Mesothelial cell of epicardium (in vitro differentiated cells): Measurements from ENCODE around the gene HAUS7. TPM values are rescaled to one million over a fixed set of nuclear protein-coding genes. Genes with fewer than 3 reads are reported as not detected.

ENCODE experiments used
- DNase-seq, 2 experiments: peaks; one replicate each; pipeline ENCODE4 v3.0.0; 2021; ENCODE audit warnings: low spot score in 2 of 2; ENCODE audit not compliant: unreplicated experiment in 2 of 2
- H3K27ac Mint-ChIP-seq: 2 replicates; pipeline ENCODE4 v1.8.0; 2021; ENCODE audit warnings: mixed read lengths
- H3K27me3 Mint-ChIP-seq: 2 replicates; pipeline ENCODE4 v1.8.0; 2021; ENCODE audit warnings: low read depth, mixed read lengths
- H3K36me3 Mint-ChIP-seq: 2 replicates; pipeline ENCODE4 v1.8.0; 2021; ENCODE audit warnings: mixed read lengths
- H3K4me1 Mint-ChIP-seq: 2 replicates; pipeline ENCODE4 v1.8.0; 2021; ENCODE audit warnings: mixed read lengths
- H3K4me3 Mint-ChIP-seq: 2 replicates; pipeline ENCODE4 v1.8.0; 2021; ENCODE audit warnings: mild to moderate bottlenecking, moderate library complexity, mixed read lengths
- H3K9me3 Mint-ChIP-seq: 2 replicates; pipeline ENCODE4 v1.8.0; 2021; ENCODE audit warnings: mixed read lengths
- total RNA-seq: library from RNA; stranded (reverse); gene quantifications from 3 replicates; pipeline ENCODE4 v1.2.1, GENCODE V29; 2021
- TF ChIP-seq, protein P1 (sequence below): fragments of 200-600 bp; sonication (generic); IDR thresholded peaks from one replicate; pipeline ENCODE4 v1.5.0; 2021; ENCODE audit warnings: antibody characterized with exemption; ENCODE audit not compliant: unreplicated experiment

Gene HAUS7
- total RNA-seq, 1 donor from 2014 or later = 24.7 TPM

DNA sequence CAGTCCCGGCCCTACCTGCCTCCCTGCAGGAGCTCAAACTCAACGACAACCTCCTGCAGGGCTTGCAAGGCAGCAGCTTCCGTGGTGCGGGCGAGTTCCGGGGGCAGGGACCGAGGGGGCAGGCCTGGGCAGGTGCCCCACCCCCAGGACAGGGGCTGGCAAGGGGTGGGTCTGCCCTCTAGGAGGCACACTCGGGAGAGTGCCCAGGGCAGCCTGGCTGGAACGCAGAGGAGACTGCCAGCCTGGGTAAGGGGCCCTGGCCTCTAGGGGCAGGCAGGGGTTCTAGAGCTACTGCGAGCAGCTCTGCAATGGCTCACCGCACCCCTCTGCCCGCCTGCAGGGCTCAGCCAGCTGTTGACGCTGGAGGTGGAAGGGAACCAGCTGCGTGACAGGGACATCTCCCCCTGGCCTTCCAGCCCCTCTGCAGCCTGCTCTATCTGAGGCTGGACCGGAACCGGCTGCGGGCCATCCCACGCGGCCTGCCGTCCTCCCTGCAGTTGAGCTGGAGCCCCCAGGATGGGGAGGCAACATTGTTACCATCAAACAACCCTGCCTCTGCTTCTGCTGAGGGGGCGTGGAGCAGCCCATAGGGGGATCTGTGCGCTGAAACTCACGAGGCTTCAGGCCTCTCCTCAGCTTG, 12.1 kb upstream of the HAUS7 start:
- no peak overlapping the region for H3K4me3 Mint-ChIP-seq
- no peaks in the 10 kb centered on the region for H3K36me3 Mint-ChIP-seq
- H3K9me3 Mint-ChIP-seq = no peaks in the 10 kb centered on the region
- H3K27ac Mint-ChIP-seq = no peak overlapping the region
- H3K27me3 Mint-ChIP-seq = no peaks in the 10 kb centered on the region
- peaks cover 9% of the 10 kb centered on the region for H3K4me1 Mint-ChIP-seq
- DNase-seq = no peak
- TF ChIP-seq, protein P1, sequence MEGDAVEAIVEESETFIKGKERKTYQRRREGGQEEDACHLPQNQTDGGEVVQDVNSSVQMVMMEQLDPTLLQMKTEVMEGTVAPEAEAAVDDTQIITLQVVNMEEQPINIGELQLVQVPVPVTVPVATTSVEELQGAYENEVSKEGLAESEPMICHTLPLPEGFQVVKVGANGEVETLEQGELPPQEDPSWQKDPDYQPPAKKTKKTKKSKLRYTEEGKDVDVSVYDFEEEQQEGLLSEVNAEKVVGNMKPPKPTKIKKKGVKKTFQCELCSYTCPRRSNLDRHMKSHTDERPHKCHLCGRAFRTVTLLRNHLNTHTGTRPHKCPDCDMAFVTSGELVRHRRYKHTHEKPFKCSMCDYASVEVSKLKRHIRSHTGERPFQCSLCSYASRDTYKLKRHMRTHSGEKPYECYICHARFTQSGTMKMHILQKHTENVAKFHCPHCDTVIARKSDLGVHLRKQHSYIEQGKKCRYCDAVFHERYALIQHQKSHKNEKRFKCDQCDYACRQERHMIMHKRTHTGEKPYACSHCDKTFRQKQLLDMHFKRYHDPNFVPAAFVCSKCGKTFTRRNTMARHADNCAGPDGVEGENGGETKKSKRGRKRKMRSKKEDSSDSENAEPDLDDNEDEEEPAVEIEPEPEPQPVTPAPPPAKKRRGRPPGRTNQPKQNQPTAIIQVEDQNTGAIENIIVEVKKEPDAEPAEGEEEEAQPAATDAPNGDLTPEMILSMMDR = no peak

DNA sequence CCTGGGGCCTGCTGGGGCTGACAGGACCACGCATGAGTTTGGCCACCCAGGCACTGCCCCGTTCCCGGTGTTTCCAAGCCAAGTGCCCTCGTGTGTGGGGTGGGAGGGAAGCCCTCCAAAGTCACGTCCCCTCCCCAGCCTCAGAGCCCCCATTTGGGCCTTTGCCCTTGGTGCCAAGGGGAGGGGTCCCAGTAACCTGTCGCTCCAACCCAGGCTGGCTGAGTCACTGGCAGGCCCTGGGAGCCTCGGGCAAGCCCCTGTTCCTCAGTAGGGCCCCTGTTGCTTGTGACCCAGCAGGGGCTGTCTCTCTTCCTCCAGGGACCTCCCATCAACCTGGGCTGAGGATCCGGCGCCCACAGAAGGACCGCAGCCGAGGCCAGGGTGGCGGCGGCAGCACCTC, 10.7 kb upstream of the HAUS7 start:
- H3K36me3 Mint-ChIP-seq = no peaks in the 10 kb centered on the region
- H3K27ac Mint-ChIP-seq = no peak overlapping the region
- TF ChIP-seq, protein P1 = no peak
- H3K4me3 Mint-ChIP-seq = no peak overlapping the region
- no peaks in the 10 kb centered on the region for H3K9me3 Mint-ChIP-seq
- H3K4me1 Mint-ChIP-seq = peaks cover 7% of the 10 kb centered on the region
- no peak for DNase-seq
- H3K27me3 Mint-ChIP-seq = no peaks in the 10 kb centered on the region

DNA sequence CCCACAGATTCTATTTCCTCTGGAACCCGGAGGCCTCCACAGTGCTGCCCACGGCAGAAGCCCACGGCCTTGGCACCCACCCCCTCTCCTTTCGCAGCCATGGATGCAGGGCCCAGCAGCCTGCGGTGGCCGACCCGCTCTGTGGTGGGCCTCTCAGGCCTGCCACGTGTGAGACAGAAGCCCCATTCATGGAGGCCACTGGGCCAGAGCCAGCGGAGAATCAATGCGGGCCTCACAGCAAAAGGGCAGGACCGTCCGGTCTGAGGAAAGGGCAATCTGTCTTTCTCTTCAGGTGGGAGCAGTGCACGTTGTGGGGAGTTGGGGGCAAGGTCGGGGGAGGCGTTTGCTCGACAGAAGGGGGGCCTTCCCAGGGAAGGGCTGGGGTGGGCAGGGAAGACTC, 8.4 kb upstream of the HAUS7 start:
- TF ChIP-seq, protein P1 = no peak
- no peak for DNase-seq
- H3K9me3 Mint-ChIP-seq = no peaks in the 10 kb centered on the region
- peak overlapping the region; percentile 39 for H3K27ac Mint-ChIP-seq
- peaks cover 13% of the 10 kb centered on the region for H3K4me1 Mint-ChIP-seq
- H3K4me3 Mint-ChIP-seq = no peak overlapping the region
- H3K27me3 Mint-ChIP-seq = no peaks in the 10 kb centered on the region
- no peaks in the 10 kb centered on the region for H3K36me3 Mint-ChIP-seq

DNA sequence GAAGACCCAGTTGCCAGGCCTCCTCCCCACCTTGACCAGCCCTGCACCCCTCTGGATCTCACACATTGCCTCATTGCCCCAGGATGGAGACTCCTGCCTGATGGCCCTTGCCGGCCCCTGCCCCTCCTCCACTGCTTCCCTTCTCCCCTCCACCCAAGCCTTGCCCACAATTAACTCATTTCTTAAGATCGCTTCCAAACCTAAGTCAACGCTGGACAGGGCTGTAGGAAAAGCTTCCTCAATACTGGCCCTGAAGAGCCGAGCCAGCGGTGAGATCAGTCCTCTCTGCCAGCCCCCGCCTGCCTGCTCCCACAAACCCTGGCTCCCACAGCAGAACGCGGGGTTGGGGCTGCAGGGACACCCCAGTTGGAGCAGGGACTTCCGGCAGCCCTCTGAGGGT, 7.5 kb upstream of the HAUS7 start:
- no peaks in the 10 kb centered on the region for H3K36me3 Mint-ChIP-seq
- no peaks in the 10 kb centered on the region for H3K27me3 Mint-ChIP-seq
- no peaks in the 10 kb centered on the region for H3K9me3 Mint-ChIP-seq
- H3K4me3 Mint-ChIP-seq = no peak overlapping the region
- H3K27ac Mint-ChIP-seq = peak overlapping the region; percentile 80
- TF ChIP-seq, protein P1 = no peak
- H3K4me1 Mint-ChIP-seq = peaks cover 13% of the 10 kb centered on the region
- DNase-seq = no peak

DNA sequence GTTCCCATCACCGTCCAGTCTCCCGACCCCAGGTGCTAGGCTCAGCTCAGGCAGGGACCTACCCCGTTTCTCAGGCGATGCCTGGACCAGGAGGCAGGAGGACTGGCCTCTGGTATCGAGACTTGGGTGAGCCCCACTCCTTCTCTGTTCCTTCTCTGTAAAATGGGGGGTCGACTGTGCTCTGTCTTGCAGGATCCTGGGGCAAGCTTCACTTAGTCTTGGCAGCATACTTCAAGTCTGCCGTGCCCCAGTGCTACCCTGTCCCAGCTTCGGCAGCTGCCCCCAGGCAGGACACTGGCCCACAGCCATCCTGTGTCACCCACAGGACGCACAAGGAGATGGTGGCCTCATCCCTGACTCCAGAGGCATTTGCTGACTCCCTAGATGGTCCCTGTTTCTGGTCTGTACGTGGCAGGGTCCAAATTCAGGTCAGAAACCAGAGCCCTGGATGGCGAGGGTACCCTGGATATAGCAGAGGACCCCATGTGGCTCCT, 7.0 kb upstream of the HAUS7 start:
- Mint-ChIP-seq H3K36me3 (no peaks in the 10 kb centered on the region), H3K27me3 (no peaks in the 10 kb centered on the region), H3K27ac (peak overlapping the region; percentile 80), H3K4me3 (no peak overlapping the region), H3K4me1 (peaks cover 13% of the 10 kb centered on the region), H3K9me3 (no peaks in the 10 kb centered on the region)
- TF ChIP-seq, protein P1 = no peak
- DNase-seq = no peak
